H1 (cell line): ENCODE results near the gene SH2D4B. TPM values are rescaled to one million over a fixed set of nuclear protein-coding genes. Genes with fewer than 3 reads are reported as not detected.

Experiments used
- CTCF ChIA-PET: fragments of 300-600 bp; sonication (Branson Sonifier 250); formaldehyde crosslinking; loops from one replicate; lab custom pipeline; 2021; ENCODE audit not compliant: partially characterized antibody; lab: Charles Lee
- POLR2A ChIA-PET: fragments of 300-600 bp; sonication (Branson Sonifier 250); formaldehyde crosslinking; loops from one replicate; lab custom pipeline; 2021; ENCODE audit warnings: inconsistent platforms; ENCODE audit not compliant: partially characterized antibody; lab: Charles Lee
- DNase-seq, 2 experiments: peaks; one replicate each; pipeline versions ENCODE4 v3.0.0 to v3.0.0-alpha.2; 2010 to 2022; ENCODE audit warnings: low spot score in 2 of 2, low read depth in 1 of 2, mixed read lengths in 1 of 2
- FAIRE-seq: peaks from 2 replicates; lab custom pipeline; 2011; peaks lifted over from hg19 to GRCh38; lab: Jason Lieb, UNC
- H2AFZ ChIP-seq: 2 replicates; pipeline ENCODE4 v1.8.1; 2012; ENCODE audit warnings: low read length, inconsistent platforms
- H2AK5ac ChIP-seq: 2 replicates; pipeline ENCODE4 v1.6.1; 2013; ENCODE audit warnings: low read depth, low read length
- H2BK120ac ChIP-seq: replicated peaks from 2 replicates; pipeline ENCODE3; 2013; ENCODE audit warnings: low read depth, low read length, inconsistent platforms
- H2BK12ac ChIP-seq: 2 replicates; pipeline ENCODE4 v1.6.1; 2013; ENCODE audit warnings: low read depth, low read length
- H2BK15ac ChIP-seq: 2 replicates; pipeline ENCODE4 v1.6.1; 2013; ENCODE audit warnings: low read length
- H2BK20ac ChIP-seq: 2 replicates; pipeline ENCODE4 v1.6.1; 2013; ENCODE audit warnings: low read length
- H2BK5ac ChIP-seq: 2 replicates; pipeline ENCODE4 v1.6.1; 2013; ENCODE audit warnings: low read depth, low read length
- H3K14ac ChIP-seq: 2 replicates; pipeline ENCODE4 v1.6.1; 2013; ENCODE audit warnings: inconsistent platforms; ENCODE audit not compliant: insufficient read length
- H3K18ac ChIP-seq: 2 replicates; pipeline ENCODE4 v1.6.1; 2013; ENCODE audit warnings: low read length; ENCODE audit errors: extremely low read depth
- H3K23ac ChIP-seq: 2 replicates; pipeline ENCODE4 v1.6.1; 2013; ENCODE audit warnings: inconsistent platforms; ENCODE audit not compliant: insufficient read length
- H3K23me2 ChIP-seq: 2 replicates; pipeline ENCODE4 v1.6.1; 2013; ENCODE audit warnings: low read depth, low read length
- H3K27ac ChIP-seq: 2 replicates; pipeline ENCODE4 v1.6.1; 2011; ENCODE audit warnings: low read depth, low read length, inconsistent platforms
- H3K27me3 ChIP-seq, 4 experiments: replicated peaks in 1 of 4; 1 replicate in 1 of 4; 2 replicates in 3 of 4; pipeline versions ENCODE4 v1.6.1 to v1.8.1; 2011 to 2013; ENCODE audit warnings: low read length in 3 of 4, mild to moderate bottlenecking in 3 of 4, inconsistent platforms in 2 of 4, mixed read lengths in 2 of 4, moderate library complexity in 1 of 4; ENCODE audit not compliant: control insufficient read depth in 3 of 4, insufficient read depth in 3 of 4; ENCODE audit errors: extremely low read depth in 1 of 4
- H3K36me3 ChIP-seq, 4 experiments: 2 replicates each; pipeline versions ENCODE4 v1.6.1 to v1.8.1; 2011 to 2013; ENCODE audit warnings: mild to moderate bottlenecking in 4 of 4, low read length in 3 of 4, moderate library complexity in 2 of 4, control low read depth in 1 of 4, inconsistent platforms in 1 of 4; ENCODE audit not compliant: insufficient read depth in 4 of 4, control insufficient read depth in 2 of 4
- H3K4ac ChIP-seq: replicated peaks from 2 replicates; pipeline ENCODE3; 2013; ENCODE audit warnings: low read length, low read depth, mixed read lengths, inconsistent platforms; ENCODE audit not compliant: insufficient read length
- H3K4me1 ChIP-seq, 4 experiments: replicated peaks in 1 of 4; 1 replicate in 1 of 4; 2 replicates in 3 of 4; pipeline versions ENCODE4 v1.6.1 to v1.8.1; 2011 to 2013; ENCODE audit warnings: low read length in 3 of 4, inconsistent platforms in 2 of 4, mixed read lengths in 1 of 4; ENCODE audit not compliant: insufficient read depth in 4 of 4, control insufficient read depth in 3 of 4
- H3K4me2 ChIP-seq, 2 experiments: 2 replicates each; pipeline versions ENCODE4 v1.6.1 to v1.8.1; 2011 to 2013; ENCODE audit warnings: low read depth in 2 of 2, low read length in 2 of 2, control low read depth in 1 of 2, inconsistent platforms in 1 of 2, mild to moderate bottlenecking in 1 of 2; ENCODE audit not compliant: insufficient read depth in 1 of 2
- H3K4me3 ChIP-seq, 4 experiments: fragments of 200-600, 300-600 bp in 1 of 4; sonication (generic), shearing (Covaris generic), sonication (Bioruptor Twin) in 1 of 4; 2 replicates each; pipeline versions ENCODE4 v1.5.1 to v1.8.1; 2011 to 2016; ENCODE audit warnings: low read length in 4 of 4, low read depth in 3 of 4, control low read depth in 2 of 4, inconsistent platforms in 2 of 4, mild to moderate bottlenecking in 2 of 4, mixed read lengths in 1 of 4, moderate library complexity in 1 of 4; ENCODE audit not compliant: insufficient read depth in 2 of 4; ENCODE audit errors: extremely low read depth in 1 of 4
- H3K56ac ChIP-seq: replicated peaks from 2 replicates; pipeline ENCODE3; 2013; ENCODE audit warnings: low read depth, mild to moderate bottlenecking, mixed read lengths, low read length, inconsistent platforms; ENCODE audit not compliant: insufficient read length
- H3K79me1 ChIP-seq: 2 replicates; pipeline ENCODE4 v1.6.1; 2013; ENCODE audit warnings: low read depth, low read length, control low read depth
- H3K79me2 ChIP-seq, 2 experiments: 2 replicates each; pipeline versions ENCODE4 v1.6.1 to v1.8.1; 2012 to 2013; ENCODE audit warnings: low read length in 2 of 2, mild to moderate bottlenecking in 2 of 2, inconsistent platforms in 1 of 2; ENCODE audit not compliant: insufficient read depth in 2 of 2, control insufficient read depth in 1 of 2
- H3K9ac ChIP-seq, 4 experiments: replicated peaks in 1 of 4; 1 replicate in 1 of 4; 2 replicates in 3 of 4; pipeline versions ENCODE4 v1.6.1 to v1.8.1; 2011 to 2013; ENCODE audit warnings: low read depth in 3 of 4, low read length in 3 of 4, control low read depth in 2 of 4, mild to moderate bottlenecking in 2 of 4, moderate library complexity in 2 of 4, inconsistent platforms in 1 of 4; ENCODE audit errors: extremely low read depth in 1 of 4
- H3K9me3 ChIP-seq, 2 experiments: 2 replicates each; pipeline versions ENCODE4 v1.6.1 to v1.8.1; 2012 to 2013; ENCODE audit warnings: mild to moderate bottlenecking in 2 of 2, moderate library complexity in 2 of 2, control low read depth in 1 of 2, inconsistent platforms in 1 of 2, low read depth in 1 of 2, low read length in 1 of 2, mixed read lengths in 1 of 2; ENCODE audit not compliant: insufficient read depth in 2 of 2
- H4K20me1 ChIP-seq, 2 experiments: replicated peaks in 1 of 2; 2 replicates each; pipeline versions ENCODE3 to v1.8.1; 2011 to 2013; ENCODE audit warnings: inconsistent platforms in 2 of 2, low read length in 2 of 2, mild to moderate bottlenecking in 1 of 2; ENCODE audit not compliant: insufficient read depth in 2 of 2, control insufficient read depth in 1 of 2
- H4K5ac ChIP-seq: 2 replicates; pipeline ENCODE4 v1.6.1; 2013; ENCODE audit warnings: low read length, low read depth, mixed read lengths, inconsistent platforms; ENCODE audit not compliant: insufficient read length
- H4K8ac ChIP-seq: 2 replicates; pipeline ENCODE4 v1.8.0; 2013; ENCODE audit warnings: mild to moderate bottlenecking, moderate library complexity, low read length, inconsistent platforms; ENCODE audit not compliant: insufficient read depth; ENCODE audit errors: extremely low read depth
- H4K91ac ChIP-seq: replicated peaks from 2 replicates; pipeline ENCODE3; 2013; ENCODE audit warnings: low read length, mixed read lengths, inconsistent platforms; ENCODE audit not compliant: insufficient read length
- BRCA1 ChIP-seq: IDR thresholded peaks from 2 replicates; pipeline ENCODE4 v1.6.1; 2012; ENCODE audit warnings: low read depth, low read length, improper control_type of control experiment
- CREB1 ChIP-seq: IDR thresholded peaks from 2 replicates; pipeline ENCODE4 v1.6.1; 2012; ENCODE audit warnings: inconsistent platforms
- EZH2 ChIP-seq: fragments of 200-600 bp; sonication (generic); IDR thresholded peaks from 2 replicates; pipeline ENCODE4 v1.7.1; 2012; ENCODE audit warnings: low read depth, mild to moderate bottlenecking, moderate library complexity, low read length, inconsistent platforms; ENCODE audit not compliant: severe bottlenecking
- NRF1 ChIP-seq: IDR thresholded peaks from 2 replicates; pipeline ENCODE4 v1.6.1; 2011; ENCODE audit warnings: mild to moderate bottlenecking, low read depth, low read length, improper control_type of control experiment
- PHF8 ChIP-seq: fragments of 200-600 bp; sonication (generic); conservative IDR thresholded peaks from 2 replicates; pipeline ENCODE4 v1.7.1; 2012; ENCODE audit warnings: low read depth, mild to moderate bottlenecking, inconsistent platforms, low read length, moderate library complexity
- SAP30 ChIP-seq: fragments of 300-600 bp; sonication (generic); IDR thresholded peaks from 2 replicates; pipeline ENCODE4 v1.7.1; 2012; ENCODE audit warnings: low read length, moderate library complexity, mild to moderate bottlenecking, inconsistent platforms; ENCODE audit not compliant: insufficient read depth, insufficient replicate concordance
- SIRT6 ChIP-seq: IDR thresholded peaks from one replicate; pipeline ENCODE4 v1.7.1; 2012; ENCODE audit warnings: low read length, inconsistent platforms
- SRF ChIP-seq: IDR thresholded peaks from 2 replicates; pipeline ENCODE4 v1.6.1; 2011; ENCODE audit warnings: mild to moderate bottlenecking, low read depth, low read length, moderate library complexity
- TCF12 ChIP-seq: IDR thresholded peaks from 2 replicates; pipeline ENCODE4 v1.6.1; 2011; ENCODE audit warnings: low read depth, mild to moderate bottlenecking, low read length
- YY1 ChIP-seq: IDR thresholded peaks from 2 replicates; pipeline ENCODE4 v1.6.1; 2011; ENCODE audit warnings: low read depth, mild to moderate bottlenecking, low read length
- WGBS, 2 experiments: shearing (Covaris generic) in 1 of 2; methylation state at CpG; one replicate each; pipeline versions ENCODE4 v1.1.6 to v1.1.7; 2013 to 2015; ENCODE audit warnings: low lambda C conversion rate in 2 of 2, mixed read lengths in 2 of 2, inconsistent platforms in 1 of 2, low coverage in 1 of 2, missing lambda C conversion rate in 1 of 2; ENCODE audit not compliant: insufficient replicate concordance in 2 of 2, insufficient coverage in 1 of 2, insufficient read length in 1 of 2; ENCODE audit errors: extremely low coverage in 1 of 2, missing lambda C conversion rate in 1 of 2; 5-methylcytosine and 5-hydroxymethylcytosine counted together
- polyA plus RNA-seq, 7 experiments: library from polyadenylated mRNA; depleted of rRNA in 3 of 7; stranded (reverse) in 5 of 7; unstranded in 2 of 7; fragments of >200 nt in 5 of 7; fragments of 200-250 nt in 2 of 7; gene quantifications; 1 replicate in 5 of 7; 2 replicates in 1 of 7; 4 replicates in 1 of 7; pipeline versions ENCODE4 v1.2.1 to v1.2.3, GENCODE V29; 2011 to 2013; ENCODE audit warnings: missing spikeins in 2 of 7, mixed read lengths in 2 of 7
- total RNA-seq: library from RNA; stranded (reverse); fragmentation: NEBNext Ultra II Directional; extraction: Animal tissue kit (Norgen Biotek cat#: 25700); gene quantifications from 2 replicates; pipeline ENCODE4 v1.2.1, GENCODE V29; 2021
- TF ChIP-seq, protein P1 (sequence below): IDR thresholded peaks from 2 replicates; pipeline ENCODE4 v1.6.1; 2012; ENCODE audit warnings: inconsistent platforms
- TF ChIP-seq, protein P2 (sequence below): IDR thresholded peaks from 2 replicates; pipeline ENCODE4 v1.6.1; 2011; ENCODE audit warnings: low read length, improper control_type of control experiment

SH2D4B gene
- total and polyA plus RNA-seq, 2 of the 8 experiments (the other 6 are each of a cell fraction or from before 2014, with no cell fraction given), result 0.06 to 0.13 TPM

DNA sequence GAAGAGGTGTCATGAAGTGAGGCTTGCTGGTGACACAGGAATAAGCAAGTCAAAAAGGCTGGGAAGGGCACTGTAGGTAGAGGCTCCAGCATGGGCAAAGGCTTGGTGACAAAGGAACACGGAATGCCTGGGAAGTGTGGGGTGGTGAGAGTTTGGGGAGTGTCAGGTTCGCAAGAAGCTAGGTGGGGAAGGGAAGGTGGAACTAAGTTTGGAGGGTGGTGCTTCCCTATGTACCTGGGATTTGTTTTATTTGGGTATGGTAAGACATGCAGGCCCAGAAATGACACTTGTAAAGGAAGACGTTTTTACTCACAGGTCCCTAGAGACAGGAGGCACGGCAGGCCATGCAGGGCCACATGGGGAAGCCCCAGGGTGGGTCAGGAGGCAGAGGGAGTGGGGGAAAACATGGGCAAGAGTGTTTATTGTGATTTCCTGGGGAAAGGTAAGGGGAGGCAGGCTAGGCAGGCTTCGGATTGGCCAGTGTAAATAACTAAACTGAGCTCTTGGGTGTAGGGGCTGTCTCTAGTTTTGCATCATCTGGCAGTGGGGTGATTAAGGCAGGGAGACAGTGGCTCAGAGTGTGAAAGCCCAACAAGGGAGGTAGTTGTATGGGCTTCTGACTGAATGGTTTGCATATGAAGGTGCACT, 52.1 kb downstream of the SH2D4B start:
- H3K4me1 ChIP-seq, result peaks cover 0 to 4% (median 3%) of the 10 kb centered on the region in 4 experiments; a peak in 4 of 7 replicates
- DNase-seq (no peak), FAIRE-seq (no peak)
- no peaks in the 10 kb centered on the region for H4K20me1 ChIP-seq
- no peak overlapping the region for H2BK12ac ChIP-seq
- no peak overlapping the region for H3K9ac ChIP-seq
- H3K79me1 ChIP-seq, result no peaks in the 10 kb centered on the region
- H3K23ac ChIP-seq, result no peak overlapping the region
- H2BK5ac ChIP-seq, result no peak overlapping the region
- no peaks in the 10 kb centered on the region for H3K36me3 ChIP-seq
- no peak overlapping the region for H2BK120ac ChIP-seq
- H2BK20ac ChIP-seq, result no peak overlapping the region; the same call in 1 of the 2 replicates
- no peak overlapping the region for H2AK5ac ChIP-seq
- H3K27me3 ChIP-seq, result no peaks in the 10 kb centered on the region
- ChIA-PET CTCF (interaction anchor here (1.0 to 7.6 kb wide), 4 partner anchors 8 to 146 kb away, joined by 4 to 101 read pairs (median 5); no protein-coding TSS in a partner anchor), POLR2A (no interaction called here)
- no peak overlapping the region for H3K14ac ChIP-seq
- H3K4ac ChIP-seq, result no peak overlapping the region
- no peak overlapping the region for H3K4me2 ChIP-seq
- no peak overlapping the region for H2BK15ac ChIP-seq
- peak overlapping the region; percentile 51; the same call in 1 of the 2 replicates for H2AFZ ChIP-seq
- no peak overlapping the region for H3K56ac ChIP-seq
- H3K4me3 ChIP-seq, result no peak overlapping the region
- WGBS, 2 experiments, result 82% methylated on average over 5 of the region's 5 CpGs; no CpG with 5 or more reads in 1 of the 2 experiments
- H3K79me2 ChIP-seq, result no peaks in the 10 kb centered on the region
- H4K8ac ChIP-seq, result peak overlapping the region; percentile 31; the same call in 1 of the 2 replicates
- no peaks in the 10 kb centered on the region for H3K23me2 ChIP-seq
- no peak overlapping the region for H3K27ac ChIP-seq
- H4K5ac ChIP-seq, result no peak overlapping the region
- no peak overlapping the region for H3K18ac ChIP-seq
- H4K91ac ChIP-seq, result no peak overlapping the region
- peaks cover 2 to 6% of the 10 kb centered on the region in 2 experiments; a peak in 2 of 4 replicates for H3K9me3 ChIP-seq
- TF ChIP-seq, protein P1, sequence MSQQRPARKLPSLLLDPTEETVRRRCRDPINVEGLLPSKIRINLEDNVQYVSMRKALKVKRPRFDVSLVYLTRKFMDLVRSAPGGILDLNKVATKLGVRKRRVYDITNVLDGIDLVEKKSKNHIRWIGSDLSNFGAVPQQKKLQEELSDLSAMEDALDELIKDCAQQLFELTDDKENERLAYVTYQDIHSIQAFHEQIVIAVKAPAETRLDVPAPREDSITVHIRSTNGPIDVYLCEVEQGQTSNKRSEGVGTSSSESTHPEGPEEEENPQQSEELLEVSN, result no peak
- no peak for TF ChIP-seq SRF
- no peak for TF ChIP-seq EZH2
- TF ChIP-seq SAP30, result no peak
- no peak for TF ChIP-seq CREB1
- TF ChIP-seq TCF12, result no peak
- no peak for TF ChIP-seq YY1
- no peak for TF ChIP-seq SIRT6
- no peak for TF ChIP-seq PHF8
- no peak for TF ChIP-seq BRCA1
- TF ChIP-seq, protein P2, sequence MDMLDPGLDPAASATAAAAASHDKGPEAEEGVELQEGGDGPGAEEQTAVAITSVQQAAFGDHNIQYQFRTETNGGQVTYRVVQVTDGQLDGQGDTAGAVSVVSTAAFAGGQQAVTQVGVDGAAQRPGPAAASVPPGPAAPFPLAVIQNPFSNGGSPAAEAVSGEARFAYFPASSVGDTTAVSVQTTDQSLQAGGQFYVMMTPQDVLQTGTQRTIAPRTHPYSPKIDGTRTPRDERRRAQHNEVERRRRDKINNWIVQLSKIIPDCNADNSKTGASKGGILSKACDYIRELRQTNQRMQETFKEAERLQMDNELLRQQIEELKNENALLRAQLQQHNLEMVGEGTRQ, result no peak
- no peak for TF ChIP-seq NRF1
